GM12801 (cell line): ENCODE results near the gene FAM174A.

Source experiments
- TF ChIP-seq, protein P1 (sequence below): IDR thresholded peaks from one replicate; pipeline ENCODE4 v1.5.1; 2011; ENCODE audit warnings: control low read depth; ENCODE audit not compliant: insufficient read length; ENCODE audit errors: extremely low read depth

FAM174A gene

DNA sequence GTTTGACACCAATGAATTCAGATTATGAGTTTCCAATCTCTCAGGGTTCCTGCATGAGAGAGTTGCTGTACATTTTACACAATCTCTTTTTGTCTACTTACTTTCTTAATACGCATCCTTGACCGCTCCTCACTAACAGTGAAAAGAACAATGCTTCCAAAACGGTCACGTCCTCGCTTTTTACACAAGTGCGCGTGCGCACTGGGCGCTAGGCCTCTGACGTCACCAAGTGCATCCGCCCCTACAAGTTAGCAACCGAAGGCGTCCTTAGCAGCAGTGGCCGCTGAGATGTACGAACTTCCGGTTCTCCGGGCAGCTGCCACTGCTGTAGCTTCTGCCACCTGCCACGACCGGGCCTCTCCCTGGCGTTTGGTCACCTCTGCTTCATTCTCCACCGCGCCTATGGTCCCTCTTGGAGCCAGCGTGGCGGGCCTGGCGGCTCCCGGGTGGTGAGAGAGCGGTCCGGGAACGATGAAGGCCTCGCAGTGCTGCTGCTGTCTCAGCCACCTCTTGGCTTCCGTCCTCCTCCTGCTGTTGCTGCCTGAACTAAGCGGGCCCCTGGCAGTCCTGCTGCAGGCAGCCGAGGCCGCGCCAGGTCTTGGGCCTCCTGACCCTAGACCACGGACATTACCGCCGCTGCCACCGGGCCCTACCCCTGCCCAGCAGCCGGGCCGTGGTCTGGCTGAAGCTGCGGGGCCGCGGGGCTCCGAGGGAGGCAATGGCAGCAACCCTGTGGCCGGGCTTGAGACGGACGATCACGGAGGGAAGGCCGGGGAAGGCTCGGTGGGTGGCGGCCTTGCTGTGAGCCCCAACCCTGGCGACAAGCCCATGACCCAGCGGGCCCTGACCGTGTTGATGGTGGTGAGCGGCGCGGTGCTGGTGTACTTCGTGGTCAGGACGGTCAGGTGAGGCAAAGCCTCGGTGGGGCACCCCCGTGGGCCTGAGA lies at the start of gene FAM174A:
Gene FAM174A (plus strand): TSS at position 315 of the 946 bp plus-strand sequence. CDS start 157 bp downstream, at position 472.
- TF ChIP-seq, protein P1, sequence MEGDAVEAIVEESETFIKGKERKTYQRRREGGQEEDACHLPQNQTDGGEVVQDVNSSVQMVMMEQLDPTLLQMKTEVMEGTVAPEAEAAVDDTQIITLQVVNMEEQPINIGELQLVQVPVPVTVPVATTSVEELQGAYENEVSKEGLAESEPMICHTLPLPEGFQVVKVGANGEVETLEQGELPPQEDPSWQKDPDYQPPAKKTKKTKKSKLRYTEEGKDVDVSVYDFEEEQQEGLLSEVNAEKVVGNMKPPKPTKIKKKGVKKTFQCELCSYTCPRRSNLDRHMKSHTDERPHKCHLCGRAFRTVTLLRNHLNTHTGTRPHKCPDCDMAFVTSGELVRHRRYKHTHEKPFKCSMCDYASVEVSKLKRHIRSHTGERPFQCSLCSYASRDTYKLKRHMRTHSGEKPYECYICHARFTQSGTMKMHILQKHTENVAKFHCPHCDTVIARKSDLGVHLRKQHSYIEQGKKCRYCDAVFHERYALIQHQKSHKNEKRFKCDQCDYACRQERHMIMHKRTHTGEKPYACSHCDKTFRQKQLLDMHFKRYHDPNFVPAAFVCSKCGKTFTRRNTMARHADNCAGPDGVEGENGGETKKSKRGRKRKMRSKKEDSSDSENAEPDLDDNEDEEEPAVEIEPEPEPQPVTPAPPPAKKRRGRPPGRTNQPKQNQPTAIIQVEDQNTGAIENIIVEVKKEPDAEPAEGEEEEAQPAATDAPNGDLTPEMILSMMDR = no peak

DNA sequence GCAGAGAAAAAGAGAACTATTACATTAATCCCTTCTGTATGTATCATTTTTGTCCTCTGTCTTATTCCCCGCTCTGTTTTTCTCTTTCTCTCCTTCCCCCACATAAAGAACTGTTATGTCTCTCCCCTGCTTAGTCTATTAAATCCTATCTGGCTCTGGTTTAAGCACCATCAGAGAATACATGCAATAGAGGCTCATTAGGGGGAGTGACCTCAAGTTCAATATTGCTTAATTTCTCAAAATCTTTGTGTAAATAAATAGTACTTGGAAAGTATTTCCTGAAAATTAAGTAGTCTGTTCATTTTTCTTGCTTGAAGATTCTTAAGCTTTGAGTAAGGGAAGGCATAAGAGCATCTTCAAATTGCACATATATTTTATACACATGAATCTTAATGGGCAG lies 41.2 kb upstream of the FAM174A start:
- TF ChIP-seq, protein P1 = no peak

DNA sequence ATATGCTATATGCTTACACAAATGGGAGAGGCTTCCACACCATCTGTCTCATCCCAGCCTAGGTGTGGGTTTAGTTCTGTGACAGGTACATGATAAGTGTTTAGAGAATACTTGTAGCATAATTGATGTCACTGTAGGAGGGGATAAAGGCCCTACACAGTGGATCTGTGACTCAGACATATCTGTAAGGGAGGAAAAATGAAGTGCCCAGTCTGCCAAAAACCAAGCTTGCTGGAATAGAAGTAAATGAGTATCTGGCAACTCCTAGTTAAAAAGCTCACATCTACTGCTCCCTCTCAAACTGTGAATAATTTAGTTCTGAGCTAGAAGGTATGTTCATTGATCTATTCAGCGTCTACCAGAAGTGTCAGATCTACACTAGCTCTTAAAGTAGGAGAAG lies 38.9 kb upstream of the FAM174A start:
- TF ChIP-seq, protein P1 = no peak

DNA sequence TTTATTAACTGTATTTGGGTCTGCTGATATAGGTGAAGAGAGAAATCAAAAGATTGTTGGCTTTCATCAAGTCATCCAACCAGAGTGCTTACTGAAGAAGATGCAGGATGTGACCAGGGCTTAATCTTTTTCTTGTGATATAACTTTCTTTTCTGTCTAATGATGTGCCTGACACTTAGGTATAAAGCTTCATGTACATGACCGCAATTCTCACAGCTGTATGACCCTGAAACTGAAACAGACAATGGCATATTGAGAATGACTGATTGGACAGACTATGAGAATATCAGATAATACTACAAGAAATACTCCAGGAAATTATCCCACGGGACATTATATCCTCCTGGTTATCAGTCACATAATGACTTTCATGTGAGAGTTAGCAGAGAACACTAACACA lies 32.5 kb upstream of the FAM174A start:
- TF ChIP-seq, protein P1 = no peak

DNA sequence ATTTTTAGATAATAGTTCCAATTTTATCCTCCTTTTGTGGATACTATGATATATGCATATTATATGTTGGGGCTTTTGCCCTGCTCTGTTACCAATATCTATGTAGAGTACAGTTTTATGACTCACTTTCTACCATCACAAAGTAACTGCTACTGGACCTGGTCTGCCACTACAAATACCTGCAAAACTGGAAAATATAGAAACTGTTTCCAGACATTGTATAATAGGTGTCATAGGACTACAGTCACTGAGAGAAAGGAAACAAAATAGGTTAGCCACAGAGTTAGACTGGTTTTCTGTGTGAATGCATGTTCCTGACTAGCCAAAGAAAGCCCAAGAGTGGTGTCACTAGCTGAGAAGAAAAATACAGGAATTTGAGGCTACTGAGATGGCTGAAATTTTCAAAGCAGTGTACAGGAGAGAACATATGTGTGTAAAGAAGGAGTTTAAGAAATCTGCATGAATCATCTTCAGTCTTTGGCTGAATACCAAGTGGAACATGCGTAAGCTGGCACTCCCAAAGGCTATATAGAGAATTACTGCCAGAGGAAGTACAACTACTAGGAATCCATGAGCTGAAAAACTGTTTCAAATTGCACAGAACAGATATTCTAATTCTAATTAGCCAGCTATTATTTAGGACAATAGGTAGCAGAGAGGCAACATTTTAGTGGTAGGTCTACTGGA lies 29.0 kb upstream of the FAM174A start:
- TF ChIP-seq, protein P1 = no peak

DNA sequence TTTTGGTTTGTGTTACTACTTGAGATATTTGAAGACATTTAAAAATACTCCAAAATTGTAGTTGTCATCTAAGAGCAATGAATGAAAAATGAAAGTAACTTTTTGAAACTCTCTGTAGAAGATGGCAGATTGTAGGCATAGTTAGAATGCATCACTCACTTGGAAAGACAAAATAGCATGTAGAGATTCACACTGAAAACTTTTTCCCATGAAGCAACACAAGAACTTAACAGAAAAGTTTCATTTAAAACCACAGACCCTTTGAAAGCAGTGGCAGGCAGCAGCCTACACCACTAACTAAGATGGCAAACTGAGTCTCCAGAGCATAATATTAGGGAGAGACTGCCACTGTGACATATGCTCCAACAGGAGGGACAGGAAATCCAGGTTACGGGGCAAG lies 18.9 kb upstream of the FAM174A start:
- TF ChIP-seq, protein P1 = no peak

DNA sequence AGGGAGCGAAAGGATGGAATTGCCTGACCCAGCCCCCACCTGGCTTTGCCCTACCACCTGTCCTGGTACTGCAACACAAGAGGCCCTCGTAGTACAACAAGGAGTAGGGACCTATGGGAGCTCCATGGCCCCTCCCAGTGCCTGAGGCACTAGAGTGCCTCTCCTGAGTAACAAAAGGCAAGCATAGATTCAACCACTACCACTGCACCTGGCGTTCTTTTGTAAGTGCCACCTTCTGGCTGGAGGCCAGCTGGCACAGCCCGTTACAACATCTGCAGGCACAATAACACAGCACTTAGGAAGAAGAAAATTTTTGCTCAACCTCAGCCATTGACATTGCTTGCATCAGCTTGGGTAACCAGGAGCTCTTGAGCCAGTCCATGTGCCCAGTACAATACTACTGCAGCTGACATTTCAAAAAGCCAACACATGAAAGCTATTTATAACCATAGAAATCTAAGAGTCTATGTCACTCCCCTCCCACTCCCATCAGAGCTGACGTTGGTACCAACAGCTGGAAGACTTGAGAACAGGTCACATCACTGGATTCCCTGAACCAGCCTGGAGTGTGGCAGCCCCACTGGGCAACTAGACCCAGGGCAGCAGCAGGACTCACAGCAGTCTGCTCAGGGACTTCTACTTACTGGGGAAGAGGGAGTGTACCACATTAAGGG lies 17.7 kb upstream of the FAM174A start:
- TF ChIP-seq, protein P1 = no peak
